GM20000 (cell line): ENCODE results near the gene ALDH3B2.
"Not testable (repeated sequence)": the region's sequence is repeated elsewhere in the genome, so short reads cannot be mapped to it uniquely, and the experiment has no call there.

Experiments used
- DNase-seq: peaks from one replicate; pipeline ENCODE4 v3.0.0; 2012; ENCODE audit warnings: low spot score
- TF ChIP-seq, protein P1 (sequence below): IDR thresholded peaks from 2 replicates; pipeline ENCODE4 v1.5.1; 2012; ENCODE audit warnings: mild to moderate bottlenecking, control low read depth; ENCODE audit errors: extremely low read depth, missing control alignments

The ALDH3B2 gene

DNA sequence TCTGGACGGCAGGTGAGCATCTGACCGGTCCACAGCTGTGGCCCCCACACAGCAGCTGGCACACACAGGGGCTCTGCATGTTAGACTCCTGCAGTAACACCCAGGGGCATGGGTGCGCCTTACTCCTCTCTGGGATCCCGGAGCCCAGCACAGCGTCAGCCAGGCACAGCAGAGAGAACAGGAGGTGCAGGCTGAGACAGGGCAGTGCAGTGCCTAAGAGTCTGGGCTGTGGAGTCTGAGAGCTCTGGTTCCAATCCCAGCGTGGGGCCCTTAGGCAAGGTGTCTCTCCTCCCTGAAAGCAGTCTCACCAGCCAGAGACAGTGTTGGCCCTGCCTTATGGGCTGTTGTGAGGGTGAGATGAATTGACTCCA is 47.0 kb downstream of the ALDH3B2 start:
- DNase-seq, result no peak
- TF ChIP-seq, protein P1, sequence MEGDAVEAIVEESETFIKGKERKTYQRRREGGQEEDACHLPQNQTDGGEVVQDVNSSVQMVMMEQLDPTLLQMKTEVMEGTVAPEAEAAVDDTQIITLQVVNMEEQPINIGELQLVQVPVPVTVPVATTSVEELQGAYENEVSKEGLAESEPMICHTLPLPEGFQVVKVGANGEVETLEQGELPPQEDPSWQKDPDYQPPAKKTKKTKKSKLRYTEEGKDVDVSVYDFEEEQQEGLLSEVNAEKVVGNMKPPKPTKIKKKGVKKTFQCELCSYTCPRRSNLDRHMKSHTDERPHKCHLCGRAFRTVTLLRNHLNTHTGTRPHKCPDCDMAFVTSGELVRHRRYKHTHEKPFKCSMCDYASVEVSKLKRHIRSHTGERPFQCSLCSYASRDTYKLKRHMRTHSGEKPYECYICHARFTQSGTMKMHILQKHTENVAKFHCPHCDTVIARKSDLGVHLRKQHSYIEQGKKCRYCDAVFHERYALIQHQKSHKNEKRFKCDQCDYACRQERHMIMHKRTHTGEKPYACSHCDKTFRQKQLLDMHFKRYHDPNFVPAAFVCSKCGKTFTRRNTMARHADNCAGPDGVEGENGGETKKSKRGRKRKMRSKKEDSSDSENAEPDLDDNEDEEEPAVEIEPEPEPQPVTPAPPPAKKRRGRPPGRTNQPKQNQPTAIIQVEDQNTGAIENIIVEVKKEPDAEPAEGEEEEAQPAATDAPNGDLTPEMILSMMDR, result no peak

DNA sequence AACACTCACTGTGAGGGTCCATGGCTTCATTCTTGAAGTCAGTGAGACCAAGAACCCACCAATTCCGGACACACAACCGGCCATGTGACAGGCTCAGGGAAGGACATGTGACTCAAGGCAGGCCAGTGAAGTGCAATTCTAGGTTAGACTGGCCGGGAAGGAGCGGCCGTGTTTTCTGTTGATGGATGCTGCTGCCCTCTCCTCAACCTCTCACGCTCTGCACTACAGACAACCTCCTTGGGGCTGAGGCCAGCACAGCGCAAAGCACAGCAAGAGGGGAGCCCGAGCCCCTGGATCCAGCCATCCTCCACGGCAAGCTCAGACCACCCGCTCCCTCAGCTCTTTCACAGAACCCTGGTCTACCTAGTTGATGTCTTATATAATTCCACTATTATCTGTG is 47.5 kb downstream of the ALDH3B2 start:
- TF ChIP-seq, protein P1, result no peak
- DNase-seq, result no peak

DNA sequence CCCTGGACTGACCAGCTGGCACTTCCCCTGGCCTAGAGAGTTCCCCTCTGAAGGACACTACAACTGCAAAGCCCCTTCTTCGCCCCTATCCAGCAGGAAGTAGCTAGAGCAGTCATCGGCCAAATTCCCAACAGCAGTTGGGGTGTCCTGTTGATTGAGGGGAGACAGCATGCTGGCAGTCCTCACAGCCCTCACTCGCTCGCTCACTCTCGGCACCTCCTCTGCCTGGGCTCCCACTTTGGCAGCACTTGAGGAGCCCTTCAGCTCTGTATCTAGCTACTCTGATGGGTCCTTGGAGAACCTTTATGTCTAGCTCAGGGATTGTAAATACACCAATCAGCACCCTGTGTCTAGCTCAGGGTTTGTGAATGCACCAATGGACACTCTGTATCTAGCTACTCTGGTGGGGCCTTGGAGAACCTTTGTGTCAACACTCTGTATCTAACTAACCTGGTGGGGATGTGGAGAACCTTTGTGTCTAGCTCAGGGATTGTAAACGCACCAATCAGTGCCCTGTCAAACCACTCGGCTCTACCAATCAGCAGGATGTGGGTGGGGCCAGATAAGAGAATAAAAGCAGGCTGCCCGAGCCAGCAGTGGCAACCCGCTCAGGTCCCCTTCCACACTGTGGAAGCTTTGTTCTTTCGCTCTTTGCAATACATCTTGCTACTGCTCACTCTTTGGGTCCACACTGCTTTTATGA is 48.1 kb downstream of the ALDH3B2 start:
- DNase-seq, result not testable (repeated sequence)

DNA sequence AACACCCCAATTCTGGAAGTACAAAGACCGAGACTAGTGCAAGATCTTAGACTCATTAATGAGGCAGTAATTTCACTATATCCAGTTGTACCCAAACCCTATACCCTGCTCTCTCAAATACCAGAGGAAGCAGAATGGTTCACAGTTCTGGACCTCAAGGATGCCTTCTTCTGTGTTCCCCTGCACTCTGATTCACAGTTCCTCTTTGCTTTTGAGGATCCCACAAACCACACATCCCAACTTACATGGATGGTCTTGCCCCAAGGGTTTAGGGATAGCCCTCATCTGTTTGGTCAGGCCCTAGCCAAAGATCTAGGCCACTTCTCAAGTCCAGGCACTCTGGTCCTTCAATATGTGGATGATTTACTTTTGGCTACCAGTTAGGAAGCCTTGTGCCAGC is 50.6 kb downstream of the ALDH3B2 start:
- DNase-seq, result not testable (repeated sequence)

DNA sequence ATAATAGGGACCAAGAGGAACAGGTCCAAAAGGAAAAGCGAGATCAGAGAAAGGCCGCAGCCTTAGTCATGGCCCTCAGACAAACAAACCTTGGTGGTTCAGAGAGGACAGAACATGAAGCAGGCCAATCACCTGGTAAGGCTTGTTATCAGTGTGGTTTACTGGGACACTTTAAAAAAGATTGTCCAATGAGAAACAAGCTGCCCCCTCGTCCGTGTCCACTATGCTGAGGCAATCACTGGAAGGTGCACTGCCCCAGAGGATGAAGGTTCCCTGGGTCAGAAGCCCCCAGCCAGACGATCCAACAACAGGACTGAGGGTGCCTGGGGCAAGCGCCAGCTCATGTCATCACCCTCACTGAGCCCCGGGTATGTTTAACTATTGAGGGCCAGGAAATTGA is 51.5 kb downstream of the ALDH3B2 start:
- DNase-seq, result not testable (repeated sequence)

DNA sequence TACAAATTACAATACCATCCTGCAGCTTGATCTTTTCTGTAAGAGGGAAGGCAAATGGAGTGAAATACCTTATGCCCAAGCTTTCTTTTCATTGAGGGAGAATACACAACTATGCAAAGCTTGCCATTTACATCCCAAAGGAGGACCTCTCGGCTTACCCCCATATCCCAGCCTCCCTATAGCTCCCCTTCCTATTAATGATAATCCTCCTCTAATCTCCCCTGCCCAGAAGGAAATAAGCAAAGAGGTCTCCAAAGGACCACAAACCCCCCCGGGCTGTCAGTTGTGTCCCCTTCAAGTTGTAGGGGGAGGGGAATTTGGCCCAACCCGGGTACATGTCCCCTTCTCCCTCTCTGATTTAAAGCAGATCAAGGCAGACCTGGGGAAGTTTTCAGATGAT is 52.5 kb downstream of the ALDH3B2 start:
- not testable (repeated sequence) for DNase-seq

DNA sequence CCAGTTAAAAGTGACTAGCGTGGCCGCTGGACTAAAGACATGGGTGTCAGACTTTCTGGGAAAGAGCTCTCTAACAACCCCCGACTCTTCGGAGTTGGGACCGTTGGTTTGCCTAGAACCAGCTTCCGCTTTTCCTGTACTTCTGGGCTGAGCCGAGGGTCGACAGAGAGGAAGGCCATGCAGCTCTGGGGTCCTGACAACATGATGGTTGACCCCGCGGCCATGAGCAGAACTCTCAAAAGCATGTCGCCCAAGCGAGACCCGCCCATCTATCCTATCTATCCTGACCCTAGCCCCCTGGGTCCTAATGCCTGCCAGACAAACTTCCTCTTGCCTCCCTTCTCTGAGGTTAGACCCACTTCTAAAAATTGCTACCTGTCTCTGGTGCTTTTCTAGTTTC is 53.8 kb downstream of the ALDH3B2 start:
- DNase-seq, result not testable (repeated sequence)

DNA sequence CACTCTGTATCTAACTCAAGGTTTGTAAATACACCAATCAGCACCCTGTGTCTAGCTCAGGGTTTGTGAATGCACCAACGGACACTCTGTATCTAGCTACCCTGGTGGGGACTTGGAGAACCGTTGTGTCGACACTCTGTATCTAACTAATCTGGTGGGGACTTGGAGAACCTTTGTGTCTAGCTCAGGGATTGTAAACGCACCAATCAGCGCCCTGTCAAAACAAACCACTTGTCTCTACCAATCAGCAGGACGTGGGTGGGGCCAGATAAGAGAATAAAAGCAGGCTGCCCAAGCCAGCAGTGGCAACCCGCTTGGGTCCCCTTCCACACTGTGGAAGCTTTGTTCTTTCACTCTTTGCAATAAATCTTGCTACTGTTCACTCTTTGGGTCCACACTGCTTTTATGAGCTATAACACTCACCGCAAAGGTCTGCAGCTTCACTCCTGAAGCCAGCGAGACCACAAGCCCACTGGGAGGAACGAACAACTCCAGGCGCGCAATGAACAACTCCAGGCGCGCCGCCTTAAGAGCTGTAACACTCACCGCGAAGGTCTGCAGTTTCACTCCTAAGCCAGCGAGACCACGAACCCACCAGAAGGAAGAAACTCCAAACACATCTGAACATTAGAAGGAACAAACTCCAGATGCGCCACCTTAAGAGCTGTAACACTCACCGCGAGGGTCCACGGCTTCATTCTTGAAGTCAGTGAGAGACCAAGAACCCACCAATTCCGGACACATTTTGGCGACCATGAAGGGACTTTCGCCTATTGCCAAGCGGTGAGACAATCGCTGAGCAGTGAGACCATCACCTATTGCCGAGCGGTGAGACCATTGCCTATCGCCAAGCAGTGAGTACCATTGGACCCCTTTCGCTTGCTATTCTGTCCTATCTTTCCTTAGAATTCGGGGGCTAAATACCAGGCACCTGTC is 54.5 kb downstream of the ALDH3B2 start:
- DNase-seq, result not testable (repeated sequence)

DNA sequence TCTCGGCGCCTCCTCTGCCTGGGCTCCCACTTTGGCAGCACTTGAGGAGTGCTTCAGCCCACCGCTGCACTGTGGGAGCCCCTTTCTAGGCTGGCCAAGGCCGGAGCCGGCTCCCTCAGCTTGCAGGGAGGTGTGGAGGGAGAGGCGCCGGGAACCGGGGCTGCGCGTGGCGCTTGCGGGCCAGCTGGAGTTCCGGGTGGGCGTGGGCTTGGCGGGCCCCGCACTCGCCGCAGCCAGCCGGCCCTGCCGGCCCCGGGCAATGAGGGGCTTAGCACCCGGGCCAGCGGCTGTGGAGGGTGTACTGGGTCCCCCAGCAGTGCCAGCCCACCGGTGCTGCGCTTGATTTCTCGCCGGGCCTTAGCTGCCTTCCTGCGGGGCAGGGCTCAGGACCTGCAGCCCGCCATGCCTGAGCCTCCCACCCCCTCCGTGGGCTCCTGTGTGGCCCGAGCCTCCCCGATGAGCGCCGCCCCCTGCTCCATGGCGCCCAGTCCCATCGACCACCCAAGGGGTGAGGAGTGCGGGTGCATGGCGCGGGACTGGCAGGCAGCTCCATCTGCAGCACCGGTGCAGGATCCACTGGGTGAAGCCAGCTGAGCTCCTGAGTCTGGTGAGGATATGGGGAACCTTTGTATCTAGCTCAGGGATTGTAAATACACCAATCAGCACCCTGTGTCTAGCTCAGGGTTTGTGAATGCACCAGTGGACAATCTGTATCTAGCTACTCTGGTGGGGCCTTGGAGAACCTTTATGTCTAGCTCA is 55.3 kb downstream of the ALDH3B2 start:
- not testable (repeated sequence) for DNase-seq

DNA sequence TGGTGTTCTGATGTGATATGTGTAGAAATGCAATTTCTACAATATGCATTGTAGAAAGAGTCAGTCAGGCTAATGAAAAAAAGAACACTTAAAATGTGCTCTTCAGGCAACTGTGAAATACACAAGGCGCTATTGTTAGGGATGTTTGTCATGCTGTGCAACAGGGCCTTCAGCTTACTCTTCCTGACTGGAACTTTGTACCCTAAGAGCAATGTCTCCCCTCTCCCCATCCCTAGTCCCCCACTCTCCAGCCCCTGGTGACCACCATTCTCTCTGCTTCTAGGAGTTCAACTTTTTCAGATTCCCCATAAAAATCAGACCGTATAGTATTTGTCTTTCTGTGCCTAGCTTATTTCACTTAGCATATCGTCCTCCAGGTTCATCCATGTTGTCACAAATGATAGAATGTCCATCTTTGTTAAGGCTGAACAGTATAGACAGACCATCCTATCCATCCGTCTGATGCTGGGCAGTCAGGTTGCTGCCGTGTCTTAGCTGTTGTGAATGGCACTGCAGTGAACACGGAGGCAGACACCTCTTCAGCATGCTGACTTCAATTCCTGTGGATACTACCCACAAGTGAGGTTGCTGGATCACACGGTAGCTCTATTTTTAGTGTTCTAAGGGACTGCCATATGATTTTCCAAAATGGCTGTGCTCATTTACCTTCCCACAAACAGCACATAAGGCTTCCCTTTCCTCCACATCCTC is 57.0 kb downstream of the ALDH3B2 start:
- no peak for DNase-seq
- TF ChIP-seq, protein P1, result no peak
